PC-9 (cell line): ENCODE results near the gene MRPL14. TPM values are rescaled to one million over a fixed set of nuclear protein-coding genes. Genes with fewer than 3 reads are reported as not detected.

ENCODE experiments used
- BruUV-seq: library from RNA; stranded (reverse); fragments of 400-500 nt; replicated peaks from 2 replicates; lab custom pipeline; 2021; lab: Mats Ljungman, UMichigan
- CTCF ChIA-PET: fragments of 300-600 bp; sonication (Branson Sonifier 250); formaldehyde crosslinking; loops from one replicate; lab custom pipeline; 2022; ENCODE audit warnings: antibody characterized with exemption; lab: Charles Lee
- POLR2A ChIA-PET: fragments of 300-600 bp; sonication (Branson Sonifier 250); formaldehyde crosslinking; loops from one replicate; lab custom pipeline; 2022; ENCODE audit warnings: antibody characterized with exemption; ENCODE audit not compliant: unreplicated experiment; lab: Charles Lee
- DNase-seq, 2 experiments: peaks; one replicate each; pipeline versions ENCODE4 v3.0.0 to v3.0.0-alpha.2; 2015 to 2022; ENCODE audit warnings: mixed read lengths in 1 of 2
- H2AFZ ChIP-seq: fragments of 200-600 bp; sonication (generic); 2 replicates; pipeline ENCODE4 v1.8.1; 2017; ENCODE audit warnings: antibody characterized with exemption
- H3F3A ChIP-seq: fragments of 200-600 bp; sonication (generic); 2 replicates; pipeline ENCODE4 v1.8.1; 2017; ENCODE audit warnings: antibody characterized with exemption, mild to moderate bottlenecking, low read depth; ENCODE audit not compliant: insufficient read depth
- H3K27ac ChIP-seq: fragments of 200-600 bp; sonication (generic); 2 replicates; pipeline ENCODE4 v1.6.1; 2016; ENCODE audit warnings: mixed run types
- H3K27me3 ChIP-seq: fragments of 200-600 bp; sonication (generic); 2 replicates; pipeline ENCODE4 v1.6.1; 2016; ENCODE audit warnings: low read depth, mixed run types; ENCODE audit not compliant: insufficient read depth
- H3K36me3 ChIP-seq: fragments of 200-600 bp; sonication (generic); 2 replicates; pipeline ENCODE4 v1.6.1; 2016; ENCODE audit warnings: low read depth, mixed run types
- H3K4me1 ChIP-seq: fragments of 200-600 bp; sonication (generic); replicated peaks from 2 replicates; pipeline ENCODE4 v1.6.1; 2016; ENCODE audit warnings: mixed run types; ENCODE audit not compliant: insufficient read depth
- H3K4me2 ChIP-seq: fragments of 200-600 bp; sonication (generic); 2 replicates; pipeline ENCODE4 v1.6.1; 2017; ENCODE audit warnings: mixed run types
- H3K4me3 ChIP-seq: fragments of 200-600 bp; sonication (generic); 2 replicates; pipeline ENCODE4 v1.6.1; 2016; ENCODE audit warnings: mixed run types
- H3K79me2 ChIP-seq: fragments of 200-600 bp; sonication (generic); 2 replicates; pipeline ENCODE4 v1.6.1; 2017; ENCODE audit warnings: low read depth, mixed run types
- H3K9me2 ChIP-seq: fragments of 200-600 bp; sonication (generic); 2 replicates; pipeline ENCODE4 v1.8.1; 2017; ENCODE audit warnings: mild to moderate bottlenecking; ENCODE audit not compliant: insufficient read depth
- H3K9me3 ChIP-seq: fragments of 200-600 bp; sonication (generic); 2 replicates; pipeline ENCODE4 v1.8.1; 2016; ENCODE audit warnings: low read depth; ENCODE audit not compliant: insufficient read depth
- H4K20me1 ChIP-seq: fragments of 200-600 bp; sonication (generic); 2 replicates; pipeline ENCODE4 v1.8.1; 2017; ENCODE audit not compliant: insufficient read depth
- CTCF ChIP-seq: fragments of 200-600 bp; sonication (generic); conservative IDR thresholded peaks from 2 replicates; pipeline ENCODE4 v1.6.1; 2017; ENCODE audit warnings: mixed run types, antibody characterized with exemption, mild to moderate bottlenecking, moderate library complexity
- EZH2 ChIP-seq: fragments of 200-600 bp; sonication (generic); IDR thresholded peaks from 2 replicates; pipeline ENCODE4 v1.8.0; 2017; ENCODE audit warnings: antibody characterized with exemption, low read depth
- intact Hi-C: fragments of 100-400 bp; cut with micrococcal nuclease; formaldehyde crosslinking; loops from one replicate; pipeline ENCODE4 v1.10.0; 2022; ENCODE audit not compliant: unreplicated experiment
- total RNA-seq: library from RNA; stranded (reverse); gene quantifications from 2 replicates; pipeline ENCODE4 v1.2.3, GENCODE V29; 2021

The MRPL14 gene
- total RNA-seq, 1 experiment from 2014 or later: 96.3 TPM

- intact Hi-C loops: no loop called here
- H3F3A ChIP-seq: no peaks in the 10 kb centered on the region; the same call in 1 of the 2 replicates
- no peak overlapping the region for H3K4me3 ChIP-seq
- no peak overlapping the region for H3K4me2 ChIP-seq
- H2AFZ ChIP-seq: no peak overlapping the region
- no peaks in the 10 kb centered on the region for H3K27me3 ChIP-seq
- ChIA-PET CTCF (interaction anchor here (0.6 to 1.1 kb wide), 2 partner anchors 32 to 81 kb away, joined by 5 to 6 read pairs; no protein-coding TSS in a partner anchor), POLR2A (interaction anchor here (0.6 kb wide), 2 partner anchors 35 to 362 kb away, joined by 4 read pairs; no protein-coding TSS in a partner anchor)
- peaks cover 17% of the 10 kb centered on the region for H3K79me2 ChIP-seq
- TF ChIP-seq EZH2: no peak
- no peak for TF ChIP-seq CTCF
- no peaks in the 10 kb centered on the region for H3K36me3 ChIP-seq
- H3K9me2 ChIP-seq: no peaks in the 10 kb centered on the region
- no peak overlapping the region for H3K27ac ChIP-seq
- BruUV-seq: no TSS peak
- no peaks in the 10 kb centered on the region for H3K9me3 ChIP-seq
- peaks cover 6% of the 10 kb centered on the region; the same call in 1 of the 2 replicates for H3K4me1 ChIP-seq
- no peaks in the 10 kb centered on the region for H4K20me1 ChIP-seq
- DNase-seq: no peak
Measured at GRCh38 chr6:44132476-44132875, 5.2 kb upstream of the MRPL14 start.

- H3K4me3 ChIP-seq: no peak overlapping the region
Measured at GRCh38 chr6:44131892-44132291, 4.6 kb upstream of the MRPL14 start.

GRCh38 chr6:44129841-44130322 is 2.6 kb upstream of the MRPL14 start:
- no peak for TF ChIP-seq CTCF
- TF ChIP-seq EZH2: no peak
- peaks cover 11% of the 10 kb centered on the region; the same call in 1 of the 2 replicates for H3F3A ChIP-seq
- H2AFZ ChIP-seq: no peak overlapping the region
- peaks cover 19% of the 10 kb centered on the region for H3K4me1 ChIP-seq
- H3K36me3 ChIP-seq: 0 out of 2 replicates have a peak, but pooled peaks cover under 1% of the 10 kb centered on the region
- H4K20me1 ChIP-seq: peaks cover 17% of the 10 kb centered on the region
- no peak overlapping the region for H3K4me2 ChIP-seq
- no peaks in the 10 kb centered on the region for H3K9me3 ChIP-seq
- H3K27me3 ChIP-seq: no peaks in the 10 kb centered on the region
- CTCF ChIA-PET: interaction anchor here (0.6 kb wide), 1 partner anchor 94 kb away, joined by 4 read pairs; no protein-coding TSS in a partner anchor
- BruUV-seq: no TSS peak
- H3K9me2 ChIP-seq: no peaks in the 10 kb centered on the region
- POLR2A ChIA-PET: no interaction called here
- no peak for DNase-seq
- no peak overlapping the region for H3K4me3 ChIP-seq
- peaks cover 40% of the 10 kb centered on the region for H3K79me2 ChIP-seq
- no peak overlapping the region for H3K27ac ChIP-seq
- intact Hi-C loops: no loop called here

More at GRCh38 chr6:44131892-44132291, 4.6 kb upstream of the MRPL14 start:
- Histone ChIP-seq H3K4me1 (peaks cover 6% of the 10 kb centered on the region; the same call in 1 of the 2 replicates), H3K27ac (no peak overlapping the region), H3K9me3 (no peaks in the 10 kb centered on the region), H3K79me2 (peaks cover 20% of the 10 kb centered on the region), H3K4me2 (no peak overlapping the region), H4K20me1 (no peaks in the 10 kb centered on the region), H3K9me2 (no peaks in the 10 kb centered on the region), H3K27me3 (no peaks in the 10 kb centered on the region), H3F3A (no peaks in the 10 kb centered on the region; the same call in 1 of the 2 replicates), H3K36me3 (no peaks in the 10 kb centered on the region), H2AFZ (no peak overlapping the region)
- no peak for TF ChIP-seq CTCF
- no peak for TF ChIP-seq EZH2
- BruUV-seq: no TSS peak
- POLR2A ChIA-PET: interaction anchor here (0.6 kb wide), 2 partner anchors 34 to 362 kb away, joined by 4 read pairs; no protein-coding TSS in a partner anchor
- no peak for DNase-seq
- intact Hi-C loops: no loop called here
- CTCF ChIA-PET: interaction anchor here (0.6 to 1.1 kb wide), 4 partner anchors 32 to 1350 kb away, joined by 3 to 6 read pairs (median 4); partner anchors contain the start of gene BICRAL
